Fibroblast of the aortic adventitia (primary cell): Measurements from ENCODE around the gene LRRC51. TPM values are rescaled to one million over a fixed set of nuclear protein-coding genes. Genes with fewer than 3 reads are reported as not detected.
A peak's percentile ranks its signal among the peaks of the same experiment; 100 is the strongest.

ENCODE experiments used
- DNase-seq: peaks from one replicate; pipeline ENCODE4 v3.0.0-alpha.2; 2010; ENCODE audit warnings: low read depth
- H3K4me3 ChIP-seq: 2 replicates; pipeline ENCODE4 v1.5.1; 2011; ENCODE audit warnings: low read depth, mild to moderate bottlenecking, control low read depth, low read length, moderate library complexity
- total RNA-seq: library from RNA; depleted of rRNA; stranded (reverse); fragments of >200 nt; gene quantifications from 2 replicates; pipeline ENCODE4 v1.2.3, GENCODE V29; 2012; ENCODE audit warnings: low replicate concordance
- TF ChIP-seq, protein P1 (sequence below): IDR thresholded peaks from 2 replicates; pipeline ENCODE4 v1.5.1; 2011; ENCODE audit warnings: mild to moderate bottlenecking, low read length, control low read depth, inconsistent platforms; ENCODE audit not compliant: insufficient read depth

LRRC51 gene
- total RNA-seq, 1 donor, result 8.9 TPM

- peak; percentile 70 for DNase-seq
- TF ChIP-seq, protein P1, sequence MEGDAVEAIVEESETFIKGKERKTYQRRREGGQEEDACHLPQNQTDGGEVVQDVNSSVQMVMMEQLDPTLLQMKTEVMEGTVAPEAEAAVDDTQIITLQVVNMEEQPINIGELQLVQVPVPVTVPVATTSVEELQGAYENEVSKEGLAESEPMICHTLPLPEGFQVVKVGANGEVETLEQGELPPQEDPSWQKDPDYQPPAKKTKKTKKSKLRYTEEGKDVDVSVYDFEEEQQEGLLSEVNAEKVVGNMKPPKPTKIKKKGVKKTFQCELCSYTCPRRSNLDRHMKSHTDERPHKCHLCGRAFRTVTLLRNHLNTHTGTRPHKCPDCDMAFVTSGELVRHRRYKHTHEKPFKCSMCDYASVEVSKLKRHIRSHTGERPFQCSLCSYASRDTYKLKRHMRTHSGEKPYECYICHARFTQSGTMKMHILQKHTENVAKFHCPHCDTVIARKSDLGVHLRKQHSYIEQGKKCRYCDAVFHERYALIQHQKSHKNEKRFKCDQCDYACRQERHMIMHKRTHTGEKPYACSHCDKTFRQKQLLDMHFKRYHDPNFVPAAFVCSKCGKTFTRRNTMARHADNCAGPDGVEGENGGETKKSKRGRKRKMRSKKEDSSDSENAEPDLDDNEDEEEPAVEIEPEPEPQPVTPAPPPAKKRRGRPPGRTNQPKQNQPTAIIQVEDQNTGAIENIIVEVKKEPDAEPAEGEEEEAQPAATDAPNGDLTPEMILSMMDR, result peak; percentile 86
- no peak overlapping the region for H3K4me3 ChIP-seq
Measured at GRCh38 chr11:72091292-72091691, 10.6 kb downstream of the LRRC51 start.

DNA sequence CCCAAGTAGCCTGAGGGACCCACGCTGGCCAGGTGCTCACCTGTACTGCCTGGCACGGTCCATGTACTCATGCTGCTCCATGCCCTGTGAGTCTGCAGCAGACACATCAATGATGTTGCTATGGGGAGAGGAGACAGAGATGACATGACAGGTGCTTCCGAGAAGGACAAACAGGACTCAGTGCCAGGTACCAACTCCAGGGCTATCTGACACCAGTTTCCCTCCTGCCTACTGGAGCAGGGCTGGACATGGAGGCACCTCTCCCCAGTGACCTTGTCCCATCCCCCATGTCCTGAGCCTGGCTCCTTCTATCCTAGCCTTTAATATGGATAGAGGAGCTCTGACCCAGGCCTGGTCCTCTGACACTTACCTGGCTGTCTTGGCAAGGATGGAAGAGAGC lies 18.1 kb downstream of the LRRC51 start:
- H3K4me3 ChIP-seq, result no peak overlapping the region
- TF ChIP-seq, protein P1, result no peak
- no peak for DNase-seq

DNA sequence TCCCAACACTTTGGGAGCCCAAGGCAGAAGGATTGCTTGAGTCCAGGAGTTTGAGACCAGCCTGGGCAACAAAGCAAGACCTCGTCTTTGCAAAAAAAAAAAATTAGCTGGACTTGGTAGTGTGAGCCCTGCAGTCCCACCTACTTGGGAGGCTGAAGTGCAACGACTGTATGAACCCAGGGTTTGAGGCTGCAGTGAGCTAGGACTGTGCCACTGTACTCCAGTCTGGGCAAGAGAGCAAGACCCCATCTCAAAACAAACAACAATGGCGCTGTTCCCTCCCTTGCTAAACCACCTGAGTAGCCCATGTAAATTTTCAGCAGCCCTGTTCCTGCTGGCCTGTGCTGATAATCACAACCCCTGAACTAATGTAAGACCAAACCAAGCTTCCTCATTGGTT lies 19.4 kb downstream of the LRRC51 start:
- DNase-seq, result no peak
- no peak overlapping the region for H3K4me3 ChIP-seq
- TF ChIP-seq, protein P1, result no peak

GRCh38 chr11:72100462-72100861 lies 19.8 kb downstream of the LRRC51 start:
- peak; percentile 11 for DNase-seq
- H3K4me3 ChIP-seq, result no peak overlapping the region
- TF ChIP-seq, protein P1, result no peak

GRCh38 chr11:72102162-72102561 lies 21.5 kb downstream of the LRRC51 start:
- TF ChIP-seq, protein P1, result no peak
- peak; percentile 16 for DNase-seq
- peak overlapping the region; percentile 79 for H3K4me3 ChIP-seq

DNA sequence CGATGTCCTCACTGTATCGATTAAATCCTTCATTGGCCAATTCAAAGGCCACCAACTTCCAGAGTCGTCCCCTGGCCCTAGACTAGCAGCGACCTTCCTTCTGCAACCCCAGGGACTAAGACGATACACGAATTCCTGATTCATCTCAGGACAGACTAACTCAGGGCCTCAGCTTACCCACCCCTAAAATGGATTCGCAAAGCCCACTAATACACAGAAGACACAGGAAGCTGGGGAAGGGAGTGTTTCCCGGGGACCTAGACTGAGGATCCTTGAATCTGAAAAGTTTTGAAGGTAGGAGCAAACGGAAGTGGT lies 21.9 kb downstream of the LRRC51 start:
- peak overlapping the region; percentile 79 for H3K4me3 ChIP-seq
- TF ChIP-seq, protein P1, result no peak
- DNase-seq, result no peak

DNA sequence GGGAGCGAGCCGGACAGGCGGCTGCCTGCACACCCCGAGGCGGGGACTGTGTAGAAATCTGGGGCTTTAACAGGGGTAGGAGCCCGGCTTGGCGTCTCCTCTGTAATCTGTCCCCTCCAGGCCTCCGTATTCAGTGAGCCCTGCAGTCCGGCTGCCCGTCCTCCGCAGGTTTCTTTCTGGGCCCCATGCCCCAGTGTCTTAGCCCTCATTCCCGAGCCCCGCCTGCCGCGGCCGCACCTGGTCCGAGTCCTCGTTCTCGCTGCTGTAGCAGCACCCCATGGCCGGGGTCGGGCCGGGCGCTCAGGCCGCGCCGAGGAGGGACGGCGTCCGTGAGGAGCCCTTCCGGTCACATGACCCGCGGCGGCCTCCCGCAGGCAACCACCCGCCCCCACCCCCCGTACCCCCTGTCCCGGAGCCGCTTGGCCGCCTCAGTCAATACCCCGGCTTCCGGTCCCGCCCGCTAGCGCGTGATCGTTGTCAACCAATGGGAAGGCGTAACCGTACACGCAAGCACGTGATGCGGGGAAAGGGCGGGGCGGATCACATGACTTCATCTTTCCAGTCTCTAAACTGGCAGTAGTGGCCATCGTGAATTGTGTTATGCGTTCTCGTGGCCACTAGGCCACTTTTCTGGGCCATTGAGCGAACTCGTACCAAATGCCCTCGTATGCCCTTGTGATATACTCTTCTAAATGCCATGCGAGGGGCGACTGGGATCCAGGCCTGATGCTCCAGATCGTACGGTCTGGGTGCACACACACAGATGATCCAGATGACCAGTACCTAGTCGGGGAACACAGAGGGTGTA lies 22.5 kb downstream of the LRRC51 start, which contains the start of gene LAMTOR1:
Gene LAMTOR1, minus strand, starts transcription at position 352 of the 808 bp plus-strand sequence. Its CDS starts 73 bp downstream, at position 279.
- peak within 1 kb of the TSS; percentile 79 for H3K4me3 ChIP-seq
- DNase-seq, result peak; percentile 99
- TF ChIP-seq, protein P1, result peak; percentile 61
